Smooth muscle cell (in vitro differentiated cells): ENCODE data around the gene CNOT2. TPM values are rescaled to one million over a fixed set of nuclear protein-coding genes. Genes with fewer than 3 reads are reported as not detected.

Source experiments
- DNase-seq: peaks from one replicate; lab custom pipeline; 2025; ENCODE audit not compliant: unreplicated experiment; lab: John Stamatoyannopoulos, UW
- H2AFZ ChIP-seq: fragments of 200-600 bp; sonication (generic); 2 replicates; pipeline ENCODE4 v1.6.0; 2016; ENCODE audit warnings: antibody characterized with exemption, low read depth, mild to moderate bottlenecking
- H3F3A ChIP-seq: fragments of 200-600 bp; sonication (generic); 2 replicates; pipeline ENCODE4 v1.6.0; 2017; ENCODE audit warnings: antibody characterized with exemption, low read depth
- H3K27ac ChIP-seq: fragments of 200-600 bp; sonication (generic); 2 replicates; pipeline ENCODE4 v1.5.1; 2016; ENCODE audit warnings: low read depth, mild to moderate bottlenecking
- H3K27me3 ChIP-seq: fragments of 200-600 bp; sonication (generic); 2 replicates; pipeline ENCODE4 v1.6.1; 2016; ENCODE audit warnings: low read depth, mild to moderate bottlenecking
- H3K36me3 ChIP-seq: fragments of 200-600 bp; sonication (generic); 2 replicates; pipeline ENCODE4 v1.5.1; 2016; ENCODE audit warnings: low read depth
- H3K4me1 ChIP-seq: fragments of 200-600 bp; sonication (generic); 2 replicates; pipeline ENCODE4 v1.5.1; 2016; ENCODE audit warnings: low read depth
- H3K4me2 ChIP-seq: fragments of 200-600 bp; sonication (generic); 2 replicates; pipeline ENCODE4 v1.6.0; 2016; ENCODE audit warnings: mild to moderate bottlenecking
- H3K4me3 ChIP-seq: fragments of 200-600 bp; sonication (generic); 2 replicates; pipeline ENCODE4 v1.5.1; 2016; ENCODE audit warnings: mild to moderate bottlenecking
- H3K79me2 ChIP-seq: fragments of 200-600 bp; sonication (generic); 2 replicates; pipeline ENCODE4 v1.6.0; 2016; ENCODE audit warnings: low read depth, mild to moderate bottlenecking
- H3K9ac ChIP-seq: fragments of 200-600 bp; sonication (generic); 2 replicates; pipeline ENCODE4 v1.6.0; 2016; ENCODE audit warnings: low read depth
- H3K9me3 ChIP-seq: fragments of 200-600 bp; sonication (generic); replicated peaks from 2 replicates; pipeline ENCODE4 v1.5.1; 2016; ENCODE audit warnings: low read depth
- H4K20me1 ChIP-seq: fragments of 200-600 bp; sonication (generic); 2 replicates; pipeline ENCODE4 v1.6.0; 2016; ENCODE audit warnings: low read depth
- WGBS: methylation state at CpG from one replicate; pipeline ENCODE4 v1.1.7; 2016; ENCODE audit warnings: low lambda C conversion rate; 5-methylcytosine and 5-hydroxymethylcytosine counted together
- polyA plus RNA-seq: library from polyadenylated mRNA; unstranded; fragments of >200 nt; fragmentation: Nextera tagmentation; extraction: Ambion mirVana; gene quantifications from 2 replicates; pipeline ENCODE4 v1.2.1, GENCODE V29; 2016
- total RNA-seq: library from RNA; depleted of rRNA; stranded (reverse); fragments of >200 nt; gene quantifications from 2 replicates; pipeline ENCODE4 v1.2.3, GENCODE V29; 2014
- TF ChIP-seq, protein P1 (sequence below): fragments of 200-600 bp; sonication (generic); IDR thresholded peaks from 2 replicates; pipeline ENCODE4 v1.5.1; 2017; ENCODE audit warnings: borderline replicate concordance, mild to moderate bottlenecking, antibody characterized with exemption; ENCODE audit not compliant: insufficient read depth, poor library complexity, severe bottlenecking

Gene CNOT2
- total and polyA plus RNA-seq, 2 experiments from 2014 or later: 94.5 to 172 TPM

- Histone ChIP-seq H2AFZ (no peak overlapping the region), H3K4me1 (no peaks in the 10 kb centered on the region), H3K27me3 (no peaks in the 10 kb centered on the region), H3F3A (no peaks in the 10 kb centered on the region), H3K27ac (no peak overlapping the region), H3K9me3 (no peaks in the 10 kb centered on the region), H3K4me2 (no peak overlapping the region), H3K4me3 (no peak overlapping the region), H3K36me3 (no peaks in the 10 kb centered on the region), H3K79me2 (no peaks in the 10 kb centered on the region), H3K9ac (no peak overlapping the region), H4K20me1 (no peaks in the 10 kb centered on the region)
- TF ChIP-seq, protein P1, sequence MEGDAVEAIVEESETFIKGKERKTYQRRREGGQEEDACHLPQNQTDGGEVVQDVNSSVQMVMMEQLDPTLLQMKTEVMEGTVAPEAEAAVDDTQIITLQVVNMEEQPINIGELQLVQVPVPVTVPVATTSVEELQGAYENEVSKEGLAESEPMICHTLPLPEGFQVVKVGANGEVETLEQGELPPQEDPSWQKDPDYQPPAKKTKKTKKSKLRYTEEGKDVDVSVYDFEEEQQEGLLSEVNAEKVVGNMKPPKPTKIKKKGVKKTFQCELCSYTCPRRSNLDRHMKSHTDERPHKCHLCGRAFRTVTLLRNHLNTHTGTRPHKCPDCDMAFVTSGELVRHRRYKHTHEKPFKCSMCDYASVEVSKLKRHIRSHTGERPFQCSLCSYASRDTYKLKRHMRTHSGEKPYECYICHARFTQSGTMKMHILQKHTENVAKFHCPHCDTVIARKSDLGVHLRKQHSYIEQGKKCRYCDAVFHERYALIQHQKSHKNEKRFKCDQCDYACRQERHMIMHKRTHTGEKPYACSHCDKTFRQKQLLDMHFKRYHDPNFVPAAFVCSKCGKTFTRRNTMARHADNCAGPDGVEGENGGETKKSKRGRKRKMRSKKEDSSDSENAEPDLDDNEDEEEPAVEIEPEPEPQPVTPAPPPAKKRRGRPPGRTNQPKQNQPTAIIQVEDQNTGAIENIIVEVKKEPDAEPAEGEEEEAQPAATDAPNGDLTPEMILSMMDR: no peak
- no peak for DNase-seq
Observed at GRCh38 chr12:70221626-70222025, 21.6 kb upstream of the CNOT2 start.

GRCh38 chr12:70227911-70228310 is 15.3 kb upstream of the CNOT2 start:
- no peak overlapping the region for H3K4me3 ChIP-seq
- no peak overlapping the region for H2AFZ ChIP-seq
- H3K27me3 ChIP-seq: no peaks in the 10 kb centered on the region
- no peak overlapping the region for H3K27ac ChIP-seq
- no peaks in the 10 kb centered on the region for H4K20me1 ChIP-seq
- H3K36me3 ChIP-seq: no peaks in the 10 kb centered on the region
- no peaks in the 10 kb centered on the region for H3K79me2 ChIP-seq
- WGBS: 96% methylated on average over 2 of the region's 2 CpGs
- H3K4me1 ChIP-seq: no peaks in the 10 kb centered on the region
- TF ChIP-seq, protein P1: no peak
- no peaks in the 10 kb centered on the region for H3F3A ChIP-seq
- DNase-seq: no peak
- H3K9ac ChIP-seq: no peak overlapping the region
- H3K4me2 ChIP-seq: no peak overlapping the region
- no peaks in the 10 kb centered on the region for H3K9me3 ChIP-seq

DNA sequence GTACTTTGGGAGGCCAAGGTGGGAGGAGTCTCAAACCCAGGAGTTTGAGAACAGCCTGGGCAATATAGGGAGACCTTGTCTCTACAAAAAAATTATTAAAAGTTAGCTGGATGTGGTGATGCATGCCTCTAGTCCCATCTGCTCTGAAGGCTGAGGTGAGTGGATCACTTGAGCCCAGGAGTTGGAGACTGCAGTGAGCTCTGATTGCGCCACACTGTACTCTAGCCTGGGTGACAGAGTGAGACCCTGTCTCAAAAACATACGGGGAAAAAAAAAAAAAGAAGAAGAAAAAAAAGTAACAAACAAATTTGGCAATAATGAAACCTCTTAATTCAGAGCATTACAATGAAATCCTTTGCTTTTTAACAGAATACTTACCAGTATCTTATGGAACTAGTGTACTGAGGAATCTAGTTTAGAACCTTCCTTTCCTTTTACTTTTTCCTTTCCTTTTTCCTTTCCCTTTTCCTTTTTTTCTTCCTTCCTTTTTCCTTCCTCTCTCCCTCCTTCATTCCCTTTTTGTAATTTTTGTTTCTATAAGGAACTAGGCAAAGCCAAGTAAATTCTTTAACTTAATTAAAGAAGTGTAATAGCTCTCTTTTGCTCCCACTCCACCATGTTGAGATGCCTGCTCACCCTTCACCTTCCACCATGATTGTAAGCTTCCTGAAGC is 12.2 kb upstream of the CNOT2 start:
- H3K36me3 ChIP-seq: no peaks in the 10 kb centered on the region
- H3K27ac ChIP-seq: no peak overlapping the region
- H3K27me3 ChIP-seq: no peaks in the 10 kb centered on the region
- no peaks in the 10 kb centered on the region for H3K79me2 ChIP-seq
- H3K4me1 ChIP-seq: no peaks in the 10 kb centered on the region
- no peak overlapping the region for H3K4me3 ChIP-seq
- TF ChIP-seq, protein P1: no peak
- DNase-seq: no peak
- H3F3A ChIP-seq: no peaks in the 10 kb centered on the region
- no peaks in the 10 kb centered on the region for H3K9me3 ChIP-seq
- no peak overlapping the region for H2AFZ ChIP-seq
- no peak overlapping the region for H3K9ac ChIP-seq
- 75% methylated on average over 2 of the region's 2 CpGs for WGBS
- no peak overlapping the region for H3K4me2 ChIP-seq
- no peaks in the 10 kb centered on the region for H4K20me1 ChIP-seq

GRCh38 chr12:70236990-70237389 is 6.2 kb upstream of the CNOT2 start:
- no peak overlapping the region for H3K9ac ChIP-seq
- H3K4me1 ChIP-seq: peaks cover 14% of the 10 kb centered on the region
- H3K79me2 ChIP-seq: peaks cover 23% of the 10 kb centered on the region
- DNase-seq: no peak
- no peak overlapping the region for H2AFZ ChIP-seq
- no peaks in the 10 kb centered on the region for H3F3A ChIP-seq
- no peak overlapping the region for H3K4me3 ChIP-seq
- no peak overlapping the region for H3K4me2 ChIP-seq
- H4K20me1 ChIP-seq: no peaks in the 10 kb centered on the region
- TF ChIP-seq, protein P1: no peak
- no peak overlapping the region for H3K27ac ChIP-seq
- no peaks in the 10 kb centered on the region for H3K27me3 ChIP-seq
- peaks cover 18% of the 10 kb centered on the region for H3K36me3 ChIP-seq
- no peaks in the 10 kb centered on the region for H3K9me3 ChIP-seq
- WGBS: 66% methylated on average over 1 of the region's 1 CpG
